ENCODE measurements around the gene ENO2.

ENO2 gene

DNA sequence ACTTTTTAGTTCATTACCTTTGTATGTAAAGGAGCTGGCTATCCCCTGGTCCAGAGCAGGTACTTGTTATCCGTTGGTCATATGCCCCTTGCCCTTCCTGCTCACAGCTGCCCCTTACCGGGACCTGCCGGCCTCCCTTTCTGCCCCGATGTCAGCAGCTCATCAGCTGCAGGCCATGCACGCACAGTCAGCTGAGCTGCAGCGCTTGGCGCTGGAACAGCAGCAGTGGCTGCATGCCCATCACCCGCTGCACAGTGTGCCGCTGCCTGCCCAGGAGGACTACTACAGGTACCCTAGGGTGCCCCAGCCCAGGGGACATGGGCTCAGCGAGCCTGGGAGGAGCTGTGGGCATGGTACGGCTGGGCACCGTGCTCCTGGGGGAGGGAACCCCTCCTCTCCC is 26.9 kb downstream of the ENO2 start:
- no peak overlapping the region for H3K9ac ChIP-seq
- no peak overlapping the region for H2AFZ ChIP-seq
- no peaks in the 10 kb centered on the region for H3K27me3 ChIP-seq (ENCODE audit: control insufficient read depth, insufficient read depth, low read length)
- no peaks in the 10 kb centered on the region for H3K9me3 ChIP-seq (ENCODE audit: control insufficient read depth, low read length)
- TF ChIP-seq, protein P1, sequence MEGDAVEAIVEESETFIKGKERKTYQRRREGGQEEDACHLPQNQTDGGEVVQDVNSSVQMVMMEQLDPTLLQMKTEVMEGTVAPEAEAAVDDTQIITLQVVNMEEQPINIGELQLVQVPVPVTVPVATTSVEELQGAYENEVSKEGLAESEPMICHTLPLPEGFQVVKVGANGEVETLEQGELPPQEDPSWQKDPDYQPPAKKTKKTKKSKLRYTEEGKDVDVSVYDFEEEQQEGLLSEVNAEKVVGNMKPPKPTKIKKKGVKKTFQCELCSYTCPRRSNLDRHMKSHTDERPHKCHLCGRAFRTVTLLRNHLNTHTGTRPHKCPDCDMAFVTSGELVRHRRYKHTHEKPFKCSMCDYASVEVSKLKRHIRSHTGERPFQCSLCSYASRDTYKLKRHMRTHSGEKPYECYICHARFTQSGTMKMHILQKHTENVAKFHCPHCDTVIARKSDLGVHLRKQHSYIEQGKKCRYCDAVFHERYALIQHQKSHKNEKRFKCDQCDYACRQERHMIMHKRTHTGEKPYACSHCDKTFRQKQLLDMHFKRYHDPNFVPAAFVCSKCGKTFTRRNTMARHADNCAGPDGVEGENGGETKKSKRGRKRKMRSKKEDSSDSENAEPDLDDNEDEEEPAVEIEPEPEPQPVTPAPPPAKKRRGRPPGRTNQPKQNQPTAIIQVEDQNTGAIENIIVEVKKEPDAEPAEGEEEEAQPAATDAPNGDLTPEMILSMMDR (IDR thresholded peaks at IDR 0.05): no peak
- H3K27ac ChIP-seq: no peak overlapping the region
- H3K36me3 ChIP-seq (ENCODE audit: control insufficient read depth, insufficient read depth, low read length): no peaks in the 10 kb centered on the region
- peaks cover 25% of the 10 kb centered on the region for H3K4me1 ChIP-seq
- H3K79me2 ChIP-seq: peaks cover 4% of the 10 kb centered on the region
- no peak overlapping the region for H3K4me3 ChIP-seq (ENCODE audit: low read depth, low read length)
- no peak overlapping the region for H3K4me2 ChIP-seq (ENCODE audit: low read length)

DNA sequence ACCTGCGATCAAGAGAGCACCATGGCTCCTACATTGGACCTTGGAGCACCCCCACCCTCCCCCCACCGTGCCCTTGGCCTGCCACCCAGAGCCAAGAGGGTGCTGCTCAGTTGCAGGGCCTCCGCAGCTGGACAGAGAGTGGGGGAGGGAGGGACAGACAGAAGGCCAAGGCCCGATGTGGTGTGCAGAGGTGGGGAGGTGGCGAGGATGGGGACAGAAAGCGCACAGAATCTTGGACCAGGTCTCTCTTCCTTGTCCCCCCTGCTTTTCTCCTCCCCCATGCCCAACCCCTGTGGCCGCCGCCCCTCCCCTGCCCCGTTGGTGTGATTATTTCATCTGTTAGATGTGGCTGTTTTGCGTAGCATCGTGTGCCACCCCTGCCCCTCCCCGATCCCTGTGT is 27.4 kb downstream of the ENO2 start:
- TF ChIP-seq, protein P1 (IDR thresholded peaks at IDR 0.05): no peak
- Histone ChIP-seq H3K27me3 (ENCODE audit: control insufficient read depth, insufficient read depth, low read length) (no peaks in the 10 kb centered on the region), H3K9me3 (ENCODE audit: control insufficient read depth, low read length) (no peaks in the 10 kb centered on the region), H3K4me3 (ENCODE audit: low read depth, low read length) (no peak overlapping the region), H3K9ac (no peak overlapping the region), H3K4me1 (peaks cover 25% of the 10 kb centered on the region), H3K4me2 (ENCODE audit: low read length) (no peak overlapping the region), H3K27ac (no peak overlapping the region), H3K36me3 (ENCODE audit: control insufficient read depth, insufficient read depth, low read length) (no peaks in the 10 kb centered on the region), H3K79me2 (peaks cover 4% of the 10 kb centered on the region), H2AFZ (no peak overlapping the region)

DNA sequence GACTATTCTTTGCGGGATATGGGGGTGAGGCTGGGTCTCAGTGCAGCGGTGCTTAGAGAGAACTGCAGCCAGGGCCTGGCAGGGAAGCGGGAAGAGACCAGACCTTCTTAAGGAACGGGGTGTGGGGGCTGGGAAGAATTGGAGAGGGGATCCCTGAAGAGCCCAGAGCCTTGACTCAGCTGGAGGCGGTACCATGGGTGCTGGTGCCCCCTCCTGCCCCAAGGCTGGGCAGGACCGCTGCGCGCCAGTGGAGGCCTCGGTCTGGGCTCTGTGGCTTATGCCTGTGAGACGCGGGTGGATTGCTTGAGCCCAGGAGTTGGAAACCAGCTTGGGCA is 27.9 kb downstream of the ENO2 start:
- no peak overlapping the region for H2AFZ ChIP-seq
- no peak overlapping the region for H3K9ac ChIP-seq
- H3K4me1 ChIP-seq: peaks cover 29% of the 10 kb centered on the region
- peaks cover 4% of the 10 kb centered on the region for H3K79me2 ChIP-seq
- no peak overlapping the region for H3K27ac ChIP-seq
- H3K27me3 ChIP-seq (ENCODE audit: control insufficient read depth, insufficient read depth, low read length): no peaks in the 10 kb centered on the region
- H3K9me3 ChIP-seq (ENCODE audit: control insufficient read depth, low read length): no peaks in the 10 kb centered on the region
- no peak overlapping the region for H3K4me2 ChIP-seq (ENCODE audit: low read length)
- H3K4me3 ChIP-seq (ENCODE audit: low read depth, low read length): no peak overlapping the region
- TF ChIP-seq, protein P1 (IDR thresholded peaks at IDR 0.05): no peak
- H3K36me3 ChIP-seq (ENCODE audit: control insufficient read depth, insufficient read depth, low read length): no peaks in the 10 kb centered on the region

DNA sequence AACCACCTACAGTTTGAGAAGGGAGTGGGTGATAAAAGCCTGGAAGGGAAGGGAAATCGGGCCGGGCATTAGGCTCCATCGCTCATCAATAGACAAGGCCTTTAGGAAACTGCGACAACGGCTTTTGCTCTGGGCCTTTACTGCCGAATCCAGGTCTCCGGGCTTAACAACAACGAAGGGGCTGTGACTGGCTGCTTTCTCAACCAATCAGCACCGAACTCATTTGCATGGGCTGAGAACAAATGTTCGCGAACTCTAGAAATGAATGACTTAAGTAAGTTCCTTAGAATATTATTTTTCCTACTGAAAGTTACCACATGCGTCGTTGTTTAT is 29.0 kb downstream of the ENO2 start:
- H3K9ac ChIP-seq: no peak overlapping the region
- H3K4me3 ChIP-seq (ENCODE audit: low read depth, low read length): peak overlapping the region; percentile 76

More for the DNA sequence above, 29.0 kb downstream of the ENO2 start:
- Histone ChIP-seq H3K4me2 (ENCODE audit: low read length) (peak overlapping the region; percentile 98), H3K36me3 (ENCODE audit: control insufficient read depth, insufficient read depth, low read length) (no peaks in the 10 kb centered on the region), H3K27me3 (ENCODE audit: control insufficient read depth, insufficient read depth, low read length) (no peaks in the 10 kb centered on the region), H3K4me1 (peaks cover 26% of the 10 kb centered on the region), H2AFZ (peak overlapping the region; percentile 48), H3K79me2 (peaks cover 4% of the 10 kb centered on the region), H3K9me3 (ENCODE audit: control insufficient read depth, low read length) (no peaks in the 10 kb centered on the region), H3K27ac (peak overlapping the region; percentile 92)
- TF ChIP-seq, protein P1 (IDR thresholded peaks at IDR 0.05): no peak
